OCI-M2 (cell line): Measurements from ENCODE around the gene GJB3.
"Not testable (repeated sequence)": the region's sequence is repeated elsewhere in the genome, so short reads cannot be mapped to it uniquely, and the experiment has no call there.

ENCODE experiments used
- DNase-seq: peaks from one replicate; lab custom pipeline; 2025; ENCODE audit not compliant: unreplicated experiment; lab: John Stamatoyannopoulos, UW

Gene GJB3

GRCh38 chr1:34781071-34781843, at the start of gene GJB3:
GJB3 (plus strand) TSS chr1:34781214; CDS start chr1:34784763, 3,549 bp downstream.
- no peak for DNase-seq

DNA sequence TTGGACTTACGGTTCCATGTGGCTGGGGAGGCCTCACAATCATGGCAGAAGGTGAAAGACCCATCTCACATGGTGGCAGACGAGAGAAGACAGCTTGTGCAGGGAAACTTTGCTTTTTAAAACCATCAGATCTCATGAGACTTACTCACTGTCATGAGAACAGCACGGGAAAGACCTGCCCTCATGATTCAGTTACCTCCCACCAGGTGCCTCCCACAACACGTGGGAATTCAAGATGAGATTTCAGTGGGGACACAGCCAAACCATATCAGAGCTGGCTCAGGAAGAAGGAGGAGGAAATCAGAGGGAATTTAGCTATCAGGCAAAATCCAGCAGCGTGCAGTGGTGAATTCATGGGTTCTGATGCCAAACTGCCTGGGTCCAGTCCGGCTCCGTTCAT, 48.2 kb upstream of the GJB3 start:
- DNase-seq, result not testable (repeated sequence)

DNA sequence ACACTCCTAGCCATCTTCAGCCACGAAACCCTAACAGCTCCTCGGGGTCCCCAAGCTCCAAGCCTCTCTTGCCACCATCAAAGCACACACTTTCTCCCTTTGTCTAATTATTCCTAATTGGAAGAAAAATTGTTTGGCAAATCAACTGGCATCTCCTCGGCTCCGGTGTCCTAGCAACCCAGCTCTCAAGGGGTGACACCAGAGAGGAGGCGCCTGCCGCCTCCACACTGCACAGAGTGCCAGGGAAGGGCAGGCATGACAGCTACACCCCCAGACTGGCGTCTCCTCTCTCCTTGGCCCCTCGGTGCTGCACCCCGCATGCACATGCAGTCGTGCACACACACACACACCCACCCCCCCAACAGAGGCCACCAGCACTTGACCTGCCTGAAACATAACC, 44.3 kb upstream of the GJB3 start:
- DNase-seq, result no peak

GRCh38 chr1:34737236-34737635, 43.8 kb upstream of the GJB3 start:
- DNase-seq, result not testable (repeated sequence)

GRCh38 chr1:34739613-34740012, 41.4 kb upstream of the GJB3 start:
- DNase-seq, result no peak

DNA sequence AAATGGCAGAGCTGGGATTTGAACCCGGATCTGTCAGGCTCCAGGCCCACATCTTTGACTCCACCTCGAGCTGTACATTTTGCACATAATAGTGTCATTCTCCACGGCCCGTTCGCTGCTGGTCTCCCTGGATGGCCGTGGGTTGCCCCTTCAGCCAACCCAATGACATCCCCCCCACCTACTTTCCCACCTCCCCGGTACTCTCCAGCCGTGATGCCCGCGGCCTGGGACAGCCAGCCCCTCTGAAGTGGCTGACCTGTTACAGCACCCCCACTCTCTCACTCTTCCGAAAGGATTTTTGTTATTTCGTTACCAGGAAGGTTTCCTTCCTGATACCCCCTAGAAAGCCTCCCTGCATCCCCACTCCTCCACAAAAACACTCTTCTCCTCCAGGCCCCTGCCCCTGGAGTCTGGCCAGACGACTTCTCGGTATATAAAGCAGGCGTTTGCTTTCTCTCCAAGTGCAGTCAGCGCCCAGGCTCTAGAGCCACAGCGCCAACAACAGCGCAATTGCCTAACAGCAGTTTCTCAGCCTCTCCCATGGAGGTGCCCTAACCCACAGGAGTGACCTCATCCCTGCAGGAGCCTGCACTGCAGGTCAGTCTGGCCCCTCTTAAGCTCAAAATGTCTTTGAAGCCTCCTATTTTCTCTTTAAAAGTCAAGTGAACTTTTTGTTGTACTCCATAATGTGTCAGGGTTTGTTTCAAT, 40.7 kb upstream of the GJB3 start:
- DNase-seq, result no peak

DNA sequence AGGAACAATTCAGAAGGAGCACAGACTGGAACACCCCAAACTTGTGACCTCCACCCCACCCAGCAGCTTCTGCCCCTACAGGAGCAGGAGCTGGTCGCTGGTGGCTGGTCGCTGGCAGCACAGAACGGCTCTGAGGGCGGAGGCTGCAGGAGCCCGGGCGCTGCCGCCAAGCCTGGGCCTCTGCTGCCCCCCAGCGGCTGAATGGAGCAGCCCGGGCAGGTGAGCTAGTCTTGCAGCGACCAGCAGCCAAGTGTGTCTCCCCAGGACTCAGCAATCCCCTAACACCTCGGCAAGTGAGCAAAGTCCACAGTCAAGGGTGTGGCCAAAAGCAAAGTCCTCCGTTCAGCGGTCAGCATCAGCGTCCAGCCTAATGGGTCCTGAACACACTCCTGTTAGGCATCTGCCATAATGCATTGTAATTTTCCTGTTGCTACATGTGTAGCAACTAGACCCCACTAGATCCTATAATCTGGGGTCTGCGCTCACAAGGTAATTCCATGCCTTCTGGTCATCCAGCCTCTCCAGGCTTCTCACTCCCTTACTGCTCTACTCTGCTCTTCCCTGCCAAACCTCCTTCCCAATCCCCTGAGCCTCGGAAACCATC, 38.2 kb upstream of the GJB3 start:
- no peak for DNase-seq

DNA sequence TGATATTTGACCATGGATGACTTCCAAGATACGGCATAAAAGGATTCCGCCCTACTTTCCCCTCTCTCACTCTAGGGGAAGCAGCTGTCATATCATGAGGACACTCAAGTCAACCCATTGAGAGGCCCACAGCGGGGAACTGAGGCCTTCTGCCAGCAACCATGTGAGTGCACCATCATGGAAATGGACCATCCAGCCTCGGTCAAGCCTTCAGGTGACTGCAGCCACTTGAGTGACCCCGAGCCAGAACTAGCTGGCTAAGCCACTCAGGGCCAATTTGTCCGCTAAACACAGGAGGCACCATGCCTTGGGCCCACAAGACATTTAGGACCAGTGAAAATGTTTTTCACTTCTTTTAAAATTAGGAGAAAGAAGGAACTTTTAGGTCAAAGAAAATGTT, 37.2 kb upstream of the GJB3 start:
- DNase-seq, result no peak

GRCh38 chr1:34744851-34745250, 36.2 kb upstream of the GJB3 start:
- no peak for DNase-seq

DNA sequence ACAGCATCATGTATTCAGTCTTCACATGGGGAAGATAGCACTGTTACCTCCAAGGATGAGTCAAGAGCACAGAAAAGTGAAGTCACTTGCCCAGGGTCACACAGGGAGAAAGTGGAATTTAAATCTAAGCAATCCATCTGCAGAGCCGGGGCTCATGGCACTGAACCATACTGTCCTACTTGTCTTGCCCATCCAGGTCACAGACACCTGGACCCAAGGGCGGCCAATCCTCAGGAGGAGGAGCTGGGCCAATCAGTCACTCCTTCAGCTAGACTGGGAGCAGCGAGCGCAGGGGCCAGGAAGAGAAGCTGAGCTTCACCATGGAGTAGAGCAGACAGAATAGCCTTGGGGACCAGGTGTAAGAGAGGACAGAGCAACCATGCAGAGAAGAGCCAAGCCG, 35.3 kb upstream of the GJB3 start:
- no peak for DNase-seq

DNA sequence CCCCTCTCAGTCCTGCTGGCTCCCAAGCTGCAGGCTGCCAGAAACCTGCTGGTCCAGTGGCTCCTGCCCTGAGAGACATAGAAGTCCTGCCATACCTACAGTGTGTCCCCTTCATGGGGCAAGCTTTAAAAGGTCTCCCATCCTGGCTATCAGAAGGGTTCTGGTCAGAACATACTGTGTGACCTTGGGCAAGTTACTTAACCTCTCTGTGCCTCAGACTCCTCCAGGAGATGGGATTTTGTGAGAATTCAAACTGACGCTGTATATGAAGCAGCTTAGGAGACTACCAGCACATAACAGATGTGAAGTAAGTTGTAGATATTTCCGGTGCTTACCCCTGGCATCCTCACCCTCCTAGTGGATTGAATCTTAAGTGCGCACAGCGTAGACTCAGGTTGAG, 34.9 kb upstream of the GJB3 start:
- DNase-seq, result no peak

GRCh38 chr1:34746785-34747637, 34.0 kb upstream of the GJB3 start:
- no peak for DNase-seq

DNA sequence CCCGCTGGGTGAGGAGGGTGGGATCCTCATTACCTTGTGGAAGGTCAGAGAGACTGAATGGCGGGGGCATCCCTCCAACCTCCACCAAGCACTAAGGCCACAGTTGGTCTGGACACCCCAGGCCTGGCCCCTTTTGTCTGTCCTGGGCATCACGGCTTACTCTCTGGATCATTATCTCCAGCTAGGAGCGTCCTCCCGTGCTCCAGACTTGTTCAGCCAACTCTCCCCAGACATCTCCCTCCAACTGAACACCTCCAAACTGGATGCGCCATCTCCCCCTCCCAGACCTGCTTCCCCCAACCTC, 33.4 kb upstream of the GJB3 start:
- no peak for DNase-seq

DNA sequence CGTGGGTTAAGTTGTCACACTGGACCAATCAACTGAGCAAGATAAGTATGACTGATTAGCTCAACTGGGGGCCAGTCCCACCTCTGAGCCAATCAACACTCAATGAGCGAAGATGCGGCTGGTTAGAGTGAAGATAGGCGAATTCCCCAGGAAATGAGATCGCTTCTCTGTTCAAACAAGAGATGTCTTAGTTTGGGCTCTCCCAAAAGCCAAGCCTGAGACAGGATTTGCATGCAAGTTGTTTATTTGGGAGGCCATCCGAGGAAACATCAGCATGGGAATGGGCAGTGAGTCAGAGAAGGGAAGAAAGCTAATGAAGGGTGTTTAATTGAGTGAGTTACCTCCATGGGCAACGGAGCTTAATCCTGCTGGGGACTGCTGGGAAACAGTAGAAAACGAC, 31.0 kb upstream of the GJB3 start:
- DNase-seq, result no peak

- DNase-seq, result no peak
Observed at GRCh38 chr1:34750610-34751009, 30.4 kb upstream of the GJB3 start.

DNA sequence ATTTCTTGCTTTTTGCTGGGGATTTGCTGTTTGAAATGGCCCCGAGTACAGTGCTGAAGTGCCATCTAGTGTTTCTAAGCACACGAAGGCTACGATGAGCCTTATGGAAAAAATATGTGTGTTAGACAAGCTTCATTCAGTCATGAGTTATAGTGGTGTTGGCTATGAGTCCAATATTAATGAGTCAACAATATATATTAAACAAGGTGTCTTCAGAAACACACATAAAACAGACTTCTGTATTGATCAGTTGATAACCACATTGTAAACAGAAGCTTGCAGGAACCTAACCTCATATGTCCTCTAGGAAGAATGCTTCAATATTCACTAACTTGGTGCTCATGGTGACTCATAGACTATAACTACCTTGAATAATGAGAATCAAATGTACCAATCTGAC, 27.9 kb upstream of the GJB3 start:
- no peak for DNase-seq

- DNase-seq, result no peak
Observed at GRCh38 chr1:34754964-34755637, 25.9 kb upstream of the GJB3 start, which contains the start of gene GJB5. GJB5 (plus strand) TSS chr1:34755047; CDS start chr1:34757331, 2,284 bp downstream.

DNA sequence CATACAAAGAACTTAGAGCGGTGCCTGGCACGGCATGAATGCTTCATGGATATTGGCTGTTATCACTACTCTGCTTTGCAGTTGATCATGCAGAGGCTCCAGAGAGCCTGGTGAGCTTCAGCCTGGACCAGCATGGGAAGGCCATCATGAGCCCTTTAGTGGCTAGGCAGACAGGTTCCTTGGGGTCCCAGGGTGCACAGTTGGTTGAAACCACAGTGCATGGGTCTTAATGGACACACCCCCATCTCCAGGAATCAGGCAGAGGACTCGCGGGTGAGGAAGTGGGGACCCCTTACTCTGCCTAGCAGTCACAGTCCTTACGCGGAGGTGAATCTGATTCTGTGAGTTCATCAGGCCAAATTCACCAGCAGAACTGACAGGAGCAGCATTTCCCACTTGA, 25.1 kb upstream of the GJB3 start:
- no peak for DNase-seq

GRCh38 chr1:34757386-34757785, 23.6 kb upstream of the GJB3 start:
- no peak for DNase-seq

DNA sequence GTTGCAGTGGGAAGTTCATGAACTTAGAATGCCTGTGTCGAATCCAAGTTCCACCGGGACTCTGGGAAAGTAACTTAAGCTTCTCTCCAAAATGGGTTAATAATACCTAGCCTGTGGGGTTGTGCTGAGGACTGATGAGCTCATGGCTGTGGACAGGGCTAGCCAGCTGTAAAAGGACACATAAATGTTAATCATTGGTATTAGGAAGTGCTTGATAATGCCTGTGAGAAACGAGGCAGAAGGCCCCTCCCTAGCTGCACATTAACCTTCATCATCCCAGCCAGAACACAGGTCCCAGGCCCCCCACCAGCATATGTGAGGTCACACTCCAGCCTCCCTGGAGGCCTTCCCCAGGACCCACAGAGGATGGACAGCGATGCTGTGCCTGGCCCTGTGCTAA, 22.3 kb upstream of the GJB3 start:
- DNase-seq, result no peak
